Endothelial cell of umbilical vein (primary cell): ENCODE measurements around the gene SLC9A1. TPM values are rescaled to one million over a fixed set of nuclear protein-coding genes. Genes with fewer than 3 reads are reported as not detected.

Experiments
- BruUV-seq: library from RNA; stranded (reverse); fragments of 400-500 nt; replicated peaks from 2 replicates; lab custom pipeline; 2021; lab: Mats Ljungman, UMichigan
- CTCF ChIA-PET: fragments of 300-600, 350-600 bp; sonication (Branson Sonifier 250); formaldehyde crosslinking; loops from one replicate; lab custom pipeline; 2021; ENCODE audit warnings: antibody characterized with exemption, inconsistent platforms; lab: Charles Lee
- POLR2A ChIA-PET: fragments of 300-600, 350-600 bp; sonication (Branson Sonifier 250); formaldehyde crosslinking; loops from one replicate; lab custom pipeline; 2021; ENCODE audit warnings: antibody characterized with exemption, inconsistent platforms; lab: Charles Lee
- DNase-seq: peaks from one replicate; pipeline ENCODE4 v3.0.0-alpha.2; 2011; ENCODE audit warnings: low read depth, low spot score
- FAIRE-seq: peaks from 2 replicates; lab custom pipeline; 2011; peaks lifted over from hg19 to GRCh38; lab: Jason Lieb, UNC
- H2AFZ ChIP-seq: 2 replicates; pipeline ENCODE4 v1.6.0; 2012; ENCODE audit warnings: low read depth, low read length, control low read depth, inconsistent platforms
- H3K27ac ChIP-seq: 2 replicates; pipeline ENCODE4 v1.5.1; 2011; ENCODE audit warnings: low read depth, mild to moderate bottlenecking, control low read depth, low read length, moderate library complexity; ENCODE audit not compliant: insufficient read depth
- H3K27me3 ChIP-seq, 2 experiments: 2 replicates each; pipeline versions ENCODE4 v1.6.0 to v1.6.1; 2011; ENCODE audit warnings: low read length in 2 of 2, mixed read lengths in 1 of 2; ENCODE audit not compliant: control insufficient read depth in 2 of 2, insufficient read depth in 2 of 2
- H3K36me3 ChIP-seq, 2 experiments: 2 replicates in 1 of 2; 3 replicates in 1 of 2; pipeline ENCODE4 v1.5.1; 2011; ENCODE audit warnings: low read length in 2 of 2, mild to moderate bottlenecking in 1 of 2, moderate library complexity in 1 of 2; ENCODE audit not compliant: control insufficient read depth in 2 of 2, insufficient read depth in 2 of 2; ENCODE audit errors: extremely low read depth in 1 of 2
- H3K4me1 ChIP-seq: 3 replicates; pipeline ENCODE4 v1.5.1; 2011; ENCODE audit warnings: mild to moderate bottlenecking, low read length; ENCODE audit not compliant: control insufficient read depth, insufficient read depth; ENCODE audit errors: extremely low read depth
- H3K4me2 ChIP-seq: 2 replicates; pipeline ENCODE4 v1.6.1; 2011; ENCODE audit warnings: low read length, control low read depth, mixed read lengths; ENCODE audit not compliant: insufficient read depth
- H3K4me3 ChIP-seq, 3 experiments: fragments of 200-600 bp in 1 of 3; sonication (generic), shearing (Covaris generic) in 1 of 3; replicated peaks in 1 of 3; 2 replicates each; pipeline ENCODE4 v1.5.1; 2011 to 2016; ENCODE audit warnings: control low read depth in 3 of 3, low read length in 3 of 3, mild to moderate bottlenecking in 2 of 3, inconsistent platforms in 1 of 3, low read depth in 1 of 3, moderate library complexity in 1 of 3; ENCODE audit not compliant: insufficient read depth in 1 of 3
- H3K79me2 ChIP-seq: 2 replicates; pipeline ENCODE4 v1.6.0; 2012; ENCODE audit warnings: low read length, inconsistent platforms; ENCODE audit not compliant: control insufficient read depth, insufficient read depth
- H3K9ac ChIP-seq: replicated peaks from 2 replicates; pipeline ENCODE3; 2011; ENCODE audit warnings: low read length, control low read depth; ENCODE audit not compliant: insufficient read depth; ENCODE audit errors: extremely low read depth
- H3K9me1 ChIP-seq: replicated peaks from 3 replicates; pipeline ENCODE4 v1.6.0; 2011; ENCODE audit warnings: mild to moderate bottlenecking, low read length; ENCODE audit not compliant: control insufficient read depth, insufficient read depth; ENCODE audit errors: extremely low read depth
- H3K9me3 ChIP-seq: replicated peaks from 2 replicates; pipeline ENCODE4 v1.5.1; 2012; ENCODE audit warnings: low read length, inconsistent platforms; ENCODE audit not compliant: control insufficient read depth, insufficient read depth
- H4K20me1 ChIP-seq: replicated peaks from 2 replicates; pipeline ENCODE3; 2011; ENCODE audit warnings: mild to moderate bottlenecking, low read length; ENCODE audit not compliant: control insufficient read depth, insufficient read depth; ENCODE audit errors: extremely low read depth
- CTCF ChIP-seq, 2 donors: IDR thresholded peaks; 1 replicate in 1 of 2; 2 replicates in 1 of 2; pipeline ENCODE4 v1.5.1; 2011; ENCODE audit warnings: low read length in 2 of 2, mild to moderate bottlenecking in 2 of 2, moderate library complexity in 2 of 2, control low read depth in 1 of 2, inconsistent platforms in 1 of 2, low read depth in 1 of 2; ENCODE audit not compliant: insufficient read depth in 1 of 2; ENCODE audit errors: extremely low read depth in 1 of 2
- EZH2 ChIP-seq: IDR thresholded peaks from 2 replicates; pipeline ENCODE4 v1.6.1; 2012; ENCODE audit warnings: borderline replicate concordance, low read depth, mild to moderate bottlenecking, moderate library complexity, low read length, inconsistent platforms; ENCODE audit not compliant: severe bottlenecking
- FOS ChIP-seq: IDR thresholded peaks from 2 replicates; pipeline ENCODE4 v1.6.1; 2011; ENCODE audit warnings: mild to moderate bottlenecking, low read length, moderate library complexity, borderline replicate concordance; ENCODE audit not compliant: insufficient read depth
- GATA2 ChIP-seq: IDR thresholded peaks from 2 replicates; pipeline ENCODE4 v1.7.0; 2011; ENCODE audit warnings: low read depth, mild to moderate bottlenecking, moderate library complexity, mixed read lengths, low read length; ENCODE audit not compliant: insufficient read length, insufficient read depth
- JUN ChIP-seq: IDR thresholded peaks from 2 replicates; pipeline ENCODE4 v1.6.1; 2011; ENCODE audit warnings: borderline replicate concordance, low read depth; ENCODE audit not compliant: insufficient read length, insufficient read depth
- MAX ChIP-seq: IDR thresholded peaks from 2 replicates; pipeline ENCODE4 v1.6.1; 2011; ENCODE audit not compliant: insufficient read depth, insufficient read length
- MYC ChIP-seq: IDR thresholded peaks from one replicate; pipeline ENCODE4 v1.6.1; 2011; ENCODE audit warnings: mild to moderate bottlenecking, low read depth, low read length
- POLR2A ChIP-seq: IDR thresholded peaks from 2 replicates; pipeline ENCODE4 v1.6.1; 2012; ENCODE audit warnings: low read depth, mild to moderate bottlenecking, control low read depth, low read length
- POLR2AphosphoS5 ChIP-seq: IDR thresholded peaks from 2 replicates; pipeline ENCODE4 v1.6.1; 2012; ENCODE audit warnings: low read depth, mild to moderate bottlenecking, control low read depth, low read length, moderate library complexity; ENCODE audit not compliant: insufficient read depth
- dilution Hi-C: fragments of 300-500 bp; cut with MboI; formaldehyde crosslinking; loops from one replicate; pipeline ENCODE4 v1.15.0; 2019; ENCODE audit warnings: low sequenced_read_pairs; ENCODE audit not compliant: extremely low pct_ligation_motif_present
- intact Hi-C: fragments of 100-400 bp; cut with micrococcal nuclease; formaldehyde crosslinking; loops from one replicate; pipeline ENCODE4 v1.10.0; 2022
- polyA plus RNA-seq, 4 experiments: library from polyadenylated mRNA; depleted of rRNA in 3 of 4; stranded (reverse) in 3 of 4; unstranded in 1 of 4; fragments of >200 nt; gene quantifications; 2 replicates each; pipeline versions ENCODE4 v1.2.1 to v1.2.3, GENCODE V29; 2011 to 2012; ENCODE audit warnings: missing spikeins in 1 of 4
- total RNA-seq: library from RNA; stranded (reverse); gene quantifications from 2 replicates; pipeline ENCODE4 v1.2.3, GENCODE V29; 2021

The SLC9A1 gene
- total and polyA plus RNA-seq, 2 donors (not counting 3 experiments of a cell fraction or from before 2014, with no cell fraction given): 22.8 to 59.2 TPM

DNA sequence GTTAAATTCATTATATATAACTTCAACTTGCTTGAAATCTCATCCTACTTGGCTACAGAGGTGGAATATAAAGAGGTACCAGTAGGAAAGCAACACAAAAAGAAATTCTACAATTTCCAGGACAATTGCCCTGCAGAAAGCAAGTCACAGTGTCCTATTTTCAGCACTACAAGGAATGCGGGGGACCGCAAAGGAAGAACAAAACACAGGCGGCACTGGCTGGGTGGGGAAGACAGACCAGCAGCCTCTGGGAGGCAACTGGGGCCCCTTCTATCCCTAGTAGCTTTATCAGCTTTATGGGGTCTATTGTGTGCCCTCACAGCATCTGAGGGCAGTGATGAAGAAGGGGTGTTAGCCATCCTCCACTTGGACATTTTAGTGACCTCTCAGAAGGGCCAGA lies 30.5 kb downstream of the SLC9A1 start:
- no peak overlapping the region for H3K4me2 ChIP-seq
- ChIA-PET CTCF (interaction anchor here (1.2 to 1.5 kb wide), 3 partner anchors 9 to 22 kb away, joined by 3 to 6 read pairs (median 3); no protein-coding TSS in a partner anchor), POLR2A (no interaction called here)
- no peaks in the 10 kb centered on the region for H3K36me3 ChIP-seq
- H3K27ac ChIP-seq: no peak overlapping the region
- TF ChIP-seq EZH2 (no peak), FOS (no peak), CTCF (IDR thresholded peaks at IDR 0.05; ENCODE audit: extremely low read depth in 1 of 2, insufficient read depth in 1 of 2, low read depth in 1 of 2, low read length in 2 of 2) (no peak), POLR2A (no peak), JUN (no peak), GATA2 (no peak), POLR2AphosphoS5 (no peak), MYC (no peak), MAX (no peak)
- no peaks in the 10 kb centered on the region for H3K9me1 ChIP-seq
- no peak overlapping the region for H3K4me3 ChIP-seq
- H3K79me2 ChIP-seq: peaks cover 15% of the 10 kb centered on the region
- no peaks in the 10 kb centered on the region for H3K9me3 ChIP-seq
- peaks cover 22% of the 10 kb centered on the region for H3K4me1 ChIP-seq
- H3K27me3 ChIP-seq: no peaks in the 10 kb centered on the region
- DNase-seq: no peak
- no peaks in the 10 kb centered on the region for H4K20me1 ChIP-seq
- no peak overlapping the region for H3K9ac ChIP-seq
- dilution Hi-C loops (no loop called here), intact Hi-C loops (no loop called here)
- no peak for FAIRE-seq
- BruUV-seq: no TSS peak
- H2AFZ ChIP-seq: no peak overlapping the region
